Immature natural killer cell (primary cell): ENCODE measurements around the gene RABGAP1L. TPM values are rescaled to one million over a fixed set of nuclear protein-coding genes. Genes with fewer than 3 reads are reported as not detected.

Source experiments
- DNase-seq, 3 donors: peaks; one replicate each; pipeline ENCODE4 v3.0.0; 2022; ENCODE audit warnings: mixed read lengths in 1 of 3
- H3K27ac Mint-ChIP-seq, 6 donors: one replicate each; pipeline ENCODE4 v1.8.0; 2020; ENCODE audit warnings: mixed read lengths in 6 of 6, mild to moderate bottlenecking in 5 of 6, inconsistent platforms in 4 of 6, moderate library complexity in 3 of 6
- H3K27me3 Mint-ChIP-seq, 3 donors: one replicate each; pipeline ENCODE4 v1.8.0; 2020 to 2021; ENCODE audit warnings: low read depth in 3 of 3, mild to moderate bottlenecking in 3 of 3, mixed read lengths in 3 of 3, moderate library complexity in 3 of 3, inconsistent platforms in 1 of 3
- H3K36me3 Mint-ChIP-seq, 3 donors: one replicate each; pipeline ENCODE4 v1.8.0; 2020; ENCODE audit warnings: mixed read lengths in 3 of 3, inconsistent platforms in 2 of 3, mild to moderate bottlenecking in 2 of 3
- H3K4me1 Mint-ChIP-seq, 2 donors: one replicate each; pipeline ENCODE4 v1.8.0; 2020; ENCODE audit warnings: inconsistent platforms in 2 of 2, mild to moderate bottlenecking in 2 of 2, mixed read lengths in 2 of 2, moderate library complexity in 1 of 2
- H3K4me3 Mint-ChIP-seq, 5 donors: one replicate each; pipeline ENCODE4 v1.8.0; 2020; ENCODE audit warnings: mild to moderate bottlenecking in 5 of 5, mixed read lengths in 5 of 5, inconsistent platforms in 3 of 5, moderate library complexity in 3 of 5
- H3K9me3 Mint-ChIP-seq, 6 donors: one replicate each; pipeline ENCODE4 v1.8.0; 2020; ENCODE audit warnings: mild to moderate bottlenecking in 6 of 6, mixed read lengths in 6 of 6, inconsistent platforms in 4 of 6, moderate library complexity in 3 of 6
- polyA plus RNA-seq, 3 donors: library from polyadenylated mRNA; unstranded; fragments of 300-500 nt; fragmentation: Illumina TruSeq; gene quantifications; one replicate each; pipeline ENCODE4 v1.2.3, GENCODE V29; 2021

RABGAP1L gene
- polyA plus RNA-seq, 3 donors from 2014 or later: 80.2 to 114 (median 86.8) TPM

DNA sequence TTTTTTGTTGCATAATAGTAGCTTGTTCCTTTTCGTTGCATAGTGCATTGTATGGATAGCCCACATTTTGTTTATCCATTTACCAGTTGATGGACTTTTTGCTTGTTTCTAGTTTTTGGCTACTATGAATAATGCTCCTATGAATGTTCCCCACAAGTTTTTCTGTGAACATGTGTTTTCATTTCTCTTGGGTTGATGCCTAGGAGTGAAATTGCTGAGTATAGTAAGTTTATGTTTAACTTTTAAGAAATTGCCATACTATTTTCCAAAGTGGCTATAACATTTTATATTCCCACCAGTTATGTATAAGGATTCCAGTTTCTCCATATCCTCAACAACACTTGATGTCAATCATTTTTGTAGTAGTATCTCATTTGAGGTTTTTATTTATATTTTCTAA is 755.7 kb downstream of the RABGAP1L start:
- no peaks in the 10 kb centered on the region for H3K9me3 Mint-ChIP-seq
- DNase-seq: no peak
- no peak overlapping the region for H3K4me3 Mint-ChIP-seq
- H3K36me3 Mint-ChIP-seq: peaks cover 2 to 7% (median 2%) of the 10 kb centered on the region in 3 donors
- peak overlapping the region in 1 of 6 donors; percentile 10 for H3K27ac Mint-ChIP-seq
- no peaks in the 10 kb centered on the region for H3K27me3 Mint-ChIP-seq
- H3K4me1 Mint-ChIP-seq: peaks cover 2 to 37% of the 10 kb centered on the region in 2 donors

DNA sequence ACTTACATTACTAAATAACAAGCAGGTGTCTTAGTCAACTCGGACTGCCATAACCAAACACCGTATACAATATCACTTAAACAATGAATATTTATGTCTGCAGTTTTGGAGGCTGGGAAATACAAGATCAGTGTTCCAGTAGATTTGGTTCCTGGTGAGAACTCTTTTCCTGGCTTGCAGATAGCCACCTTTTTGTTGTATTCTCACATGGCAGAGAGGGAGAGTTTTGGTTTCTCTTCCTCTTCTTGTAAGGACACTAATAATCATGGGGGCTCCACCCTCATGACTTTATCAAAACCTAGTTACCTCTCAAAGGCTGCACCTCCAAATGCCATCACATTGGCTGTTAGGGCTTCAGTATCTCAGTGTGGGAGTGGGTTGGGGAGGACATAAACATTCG is 757.5 kb downstream of the RABGAP1L start:
- Mint-ChIP-seq H3K27ac (no peak overlapping the region), H3K4me1 (peaks cover 2 to 32% of the 10 kb centered on the region in 2 donors), H3K27me3 (no peaks in the 10 kb centered on the region), H3K9me3 (no peaks in the 10 kb centered on the region), H3K36me3 (peaks cover 4 to 9% (median 7%) of the 10 kb centered on the region in 3 donors), H3K4me3 (no peak overlapping the region)
- DNase-seq: no peak

GRCh38 chr1:174920093-174920492 is 760.8 kb downstream of the RABGAP1L start:
- H3K4me1 Mint-ChIP-seq: peaks cover 2 to 20% of the 10 kb centered on the region in 2 donors
- no peak overlapping the region for H3K4me3 Mint-ChIP-seq
- no peak for DNase-seq
- H3K9me3 Mint-ChIP-seq: no peaks in the 10 kb centered on the region
- no peaks in the 10 kb centered on the region for H3K27me3 Mint-ChIP-seq
- peaks cover 7 to 15% (median 8%) of the 10 kb centered on the region in 3 donors for H3K36me3 Mint-ChIP-seq
- H3K27ac Mint-ChIP-seq: peak overlapping the region in 2 of 6 donors; percentile 5 to 54

GRCh38 chr1:174922121-174922520 is 762.8 kb downstream of the RABGAP1L start:
- H3K4me3 Mint-ChIP-seq: no peak overlapping the region
- peaks cover 0 to 5% (median 0%) of the 10 kb centered on the region in 3 donors for H3K27me3 Mint-ChIP-seq
- peaks cover 8 to 10% (median 10%) of the 10 kb centered on the region in 3 donors for H3K36me3 Mint-ChIP-seq
- peak overlapping the region in 1 of 6 donors; percentile 20 for H3K27ac Mint-ChIP-seq
- no peak for DNase-seq
- peaks cover 2 to 8% of the 10 kb centered on the region in 2 donors for H3K4me1 Mint-ChIP-seq
- no peaks in the 10 kb centered on the region for H3K9me3 Mint-ChIP-seq

DNA sequence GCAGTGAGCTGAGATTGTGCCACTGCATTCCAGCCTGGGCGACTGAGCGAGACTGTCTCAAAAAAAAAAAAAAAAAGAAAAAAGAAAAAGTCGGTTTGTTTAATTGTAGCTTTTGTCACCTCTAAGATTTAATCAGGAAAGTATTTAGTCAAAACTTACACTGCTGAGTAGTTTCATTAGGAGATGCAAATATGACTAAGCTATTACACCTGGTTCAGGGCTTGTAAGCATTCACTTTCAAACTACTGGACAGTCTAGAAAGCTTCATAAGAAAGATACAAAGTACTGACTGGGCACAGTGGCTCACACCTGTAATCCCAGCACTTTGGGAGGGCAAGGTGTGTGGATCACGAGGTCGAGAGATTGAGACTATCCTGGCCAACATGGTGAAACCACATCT is 764.5 kb downstream of the RABGAP1L start:
- peaks cover 2 to 13% of the 10 kb centered on the region in 2 donors for H3K4me1 Mint-ChIP-seq
- H3K4me3 Mint-ChIP-seq: no peak overlapping the region
- peaks cover 8 to 16% (median 10%) of the 10 kb centered on the region in 3 donors for H3K36me3 Mint-ChIP-seq

GRCh38 chr1:174928541-174928940 is 769.2 kb downstream of the RABGAP1L start:
- H3K27me3 Mint-ChIP-seq: peaks cover 0 to 5% (median 0%) of the 10 kb centered on the region in 3 donors
- H3K4me3 Mint-ChIP-seq: no peak overlapping the region
- peaks cover 2 to 7% of the 10 kb centered on the region in 2 donors for H3K4me1 Mint-ChIP-seq
- H3K36me3 Mint-ChIP-seq: peaks cover 3 to 12% (median 4%) of the 10 kb centered on the region in 3 donors
- H3K9me3 Mint-ChIP-seq: no peaks in the 10 kb centered on the region
- H3K27ac Mint-ChIP-seq: peak overlapping the region in 1 of 6 donors; percentile 37
- DNase-seq: no peak

More for the DNA sequence above, 764.5 kb downstream of the RABGAP1L start:
- no peaks in the 10 kb centered on the region for H3K9me3 Mint-ChIP-seq
- H3K27ac Mint-ChIP-seq: no peak overlapping the region
- peaks cover 0 to 5% (median 0%) of the 10 kb centered on the region in 3 donors for H3K27me3 Mint-ChIP-seq
- DNase-seq: no peak

DNA sequence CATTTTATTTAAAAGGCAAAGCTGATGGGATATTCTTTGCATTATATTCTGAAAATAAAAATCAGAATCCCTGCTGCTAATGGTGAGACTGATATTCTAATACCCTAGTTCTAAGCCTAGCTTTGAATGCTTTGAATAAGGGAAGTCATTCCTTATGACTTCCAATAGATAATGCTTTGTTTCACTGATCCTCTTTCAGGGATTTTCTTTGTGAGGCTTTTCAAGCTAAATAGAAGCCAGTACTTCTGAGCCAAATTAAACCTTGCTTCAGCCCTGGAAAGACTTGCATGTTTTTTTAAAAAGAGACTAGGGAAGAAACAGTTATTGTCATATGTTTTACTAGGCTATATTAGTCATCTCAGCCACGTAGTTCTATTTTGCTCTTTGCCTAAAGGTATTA is 771.9 kb downstream of the RABGAP1L start:
- Mint-ChIP-seq H3K27ac (no peak overlapping the region), H3K4me1 (peaks cover 0 to 7% of the 10 kb centered on the region in 2 donors), H3K4me3 (no peak overlapping the region), H3K9me3 (no peaks in the 10 kb centered on the region), H3K36me3 (peaks cover 0 to 6% (median 0%) of the 10 kb centered on the region in 3 donors), H3K27me3 (no peaks in the 10 kb centered on the region)
- no peak for DNase-seq

- no peak for DNase-seq
- Mint-ChIP-seq H3K27me3 (no peaks in the 10 kb centered on the region), H3K27ac (peak overlapping the region in 1 of 6 donors; percentile 39), H3K36me3 (peaks cover 0 to 6% (median 0%) of the 10 kb centered on the region in 3 donors), H3K4me3 (no peak overlapping the region), H3K4me1 (peaks cover 0 to 7% of the 10 kb centered on the region in 2 donors), H3K9me3 (no peaks in the 10 kb centered on the region)
Observed at GRCh38 chr1:174932587-174932986, 773.3 kb downstream of the RABGAP1L start.

GRCh38 chr1:174935961-174936727 is 776.8 kb downstream of the RABGAP1L start:
- Mint-ChIP-seq H3K4me3 (no peak overlapping the region), H3K27me3 (no peaks in the 10 kb centered on the region), H3K9me3 (no peaks in the 10 kb centered on the region), H3K27ac (no peak overlapping the region), H3K36me3 (peaks cover 0 to 4% (median 3%) of the 10 kb centered on the region in 3 donors), H3K4me1 (peaks cover 9 to 21% of the 10 kb centered on the region in 2 donors)
- no peak for DNase-seq

GRCh38 chr1:174938281-174939007 is 779.1 kb downstream of the RABGAP1L start:
- H3K9me3 Mint-ChIP-seq: no peaks in the 10 kb centered on the region
- peaks cover 0 to 3% (median 0%) of the 10 kb centered on the region in 3 donors for H3K27me3 Mint-ChIP-seq
- peaks cover 0 to 4% (median 3%) of the 10 kb centered on the region in 3 donors for H3K36me3 Mint-ChIP-seq
- H3K27ac Mint-ChIP-seq: peak overlapping the region; percentile 42 to 73 (median 66)
- DNase-seq: no peak
- H3K4me3 Mint-ChIP-seq: peak overlapping the region; percentile 34 to 64 (median 61)
- peaks cover 9 to 21% of the 10 kb centered on the region in 2 donors for H3K4me1 Mint-ChIP-seq

GRCh38 chr1:174939775-174940545 is 780.6 kb downstream of the RABGAP1L start:
- Mint-ChIP-seq H3K27ac (peak overlapping the region in 1 of 6 donors; percentile 7), H3K27me3 (peaks cover 0 to 3% (median 0%) of the 10 kb centered on the region in 3 donors), H3K36me3 (peaks cover 0 to 4% (median 3%) of the 10 kb centered on the region in 3 donors), H3K9me3 (no peaks in the 10 kb centered on the region), H3K4me1 (peaks cover 9 to 21% of the 10 kb centered on the region in 2 donors), H3K4me3 (no peak overlapping the region)
- no peak for DNase-seq

DNA sequence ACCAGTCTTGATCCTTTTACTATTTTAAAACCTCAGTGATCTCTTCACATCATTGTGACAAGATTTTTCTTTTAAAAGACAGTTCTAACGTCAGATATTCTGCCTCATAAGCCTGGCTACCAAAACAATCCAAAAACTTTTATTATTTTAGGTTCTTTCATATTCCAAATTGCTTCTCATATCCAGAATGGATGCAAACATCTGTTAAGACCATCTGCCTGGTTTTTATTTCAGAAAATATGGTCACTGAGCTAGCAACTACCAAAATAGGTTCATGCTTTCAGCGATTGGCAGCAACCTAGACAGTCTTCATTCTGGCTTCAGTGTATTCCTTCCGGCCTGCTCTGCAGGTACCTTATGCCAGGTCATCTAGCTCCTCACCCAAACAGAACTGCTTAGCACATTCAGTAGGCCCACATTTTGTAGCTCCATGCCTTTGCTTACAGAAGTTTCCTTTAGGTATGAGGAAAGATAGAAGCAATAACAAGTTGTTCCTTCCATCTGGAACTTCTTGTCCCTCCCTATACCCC is 781.4 kb downstream of the RABGAP1L start:
- H3K27me3 Mint-ChIP-seq: peaks cover 0 to 3% (median 0%) of the 10 kb centered on the region in 3 donors
- H3K4me3 Mint-ChIP-seq: no peak overlapping the region
- DNase-seq: no peak
- H3K27ac Mint-ChIP-seq: peak overlapping the region in 2 of 6 donors; percentile 7 to 71
- peaks cover 0 to 4% (median 3%) of the 10 kb centered on the region in 3 donors for H3K36me3 Mint-ChIP-seq
- no peaks in the 10 kb centered on the region for H3K9me3 Mint-ChIP-seq
- H3K4me1 Mint-ChIP-seq: peaks cover 9 to 21% of the 10 kb centered on the region in 2 donors
